ENCODE measurements around the gene EXOC6.
"Not testable (repeated sequence)": the region's sequence is repeated elsewhere in the genome, so short reads cannot be mapped to it uniquely, and the experiment has no call there.

Gene EXOC6

GRCh38 chr10:92957223-92958010, 109.1 kb downstream of the EXOC6 start:
- no peak for DNase-seq

GRCh38 chr10:92961638-92962037, 113.3 kb downstream of the EXOC6 start:
- no peak for DNase-seq

DNA sequence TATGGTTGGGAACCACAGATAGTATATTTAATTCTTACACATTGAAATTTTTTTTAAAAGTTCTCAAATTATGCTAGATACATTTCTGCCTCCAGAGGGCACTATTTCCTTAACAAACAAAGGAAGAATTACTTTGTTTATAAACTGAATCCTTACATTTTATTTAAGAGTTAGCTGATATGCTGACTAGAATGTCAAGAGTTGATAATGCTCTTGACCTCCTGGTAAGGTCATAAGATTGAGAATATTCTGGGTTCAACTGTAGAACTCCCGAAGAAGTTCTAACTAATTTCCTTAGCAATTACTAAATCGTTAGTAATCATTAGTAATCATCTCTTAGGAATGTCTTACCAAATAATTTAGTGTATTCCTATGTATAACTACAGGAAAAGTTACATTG, 117.0 kb downstream of the EXOC6 start:
- DNase-seq = no peak

DNA sequence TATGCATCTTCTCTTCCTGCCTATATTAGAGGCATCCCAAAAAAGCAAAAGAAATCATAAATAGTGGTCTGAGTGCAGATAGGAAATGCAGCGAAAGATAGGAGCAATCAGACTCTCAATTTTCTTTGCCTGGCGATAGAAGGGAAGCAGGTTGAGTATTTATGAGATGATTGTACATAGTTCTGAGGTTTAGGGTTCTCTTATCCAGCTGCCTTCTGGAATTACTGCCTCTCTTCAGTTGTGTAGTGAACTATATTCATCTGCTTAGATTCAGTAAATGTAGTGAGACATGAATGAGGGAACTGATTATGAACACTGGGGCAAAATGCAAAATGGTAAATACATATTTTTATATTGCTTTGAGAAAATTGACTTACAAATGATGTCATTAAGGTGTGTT, 119.3 kb downstream of the EXOC6 start:
- DNase-seq = no peak

- no peak for DNase-seq
Measured at GRCh38 chr10:92969151-92969550, 120.8 kb downstream of the EXOC6 start.

DNA sequence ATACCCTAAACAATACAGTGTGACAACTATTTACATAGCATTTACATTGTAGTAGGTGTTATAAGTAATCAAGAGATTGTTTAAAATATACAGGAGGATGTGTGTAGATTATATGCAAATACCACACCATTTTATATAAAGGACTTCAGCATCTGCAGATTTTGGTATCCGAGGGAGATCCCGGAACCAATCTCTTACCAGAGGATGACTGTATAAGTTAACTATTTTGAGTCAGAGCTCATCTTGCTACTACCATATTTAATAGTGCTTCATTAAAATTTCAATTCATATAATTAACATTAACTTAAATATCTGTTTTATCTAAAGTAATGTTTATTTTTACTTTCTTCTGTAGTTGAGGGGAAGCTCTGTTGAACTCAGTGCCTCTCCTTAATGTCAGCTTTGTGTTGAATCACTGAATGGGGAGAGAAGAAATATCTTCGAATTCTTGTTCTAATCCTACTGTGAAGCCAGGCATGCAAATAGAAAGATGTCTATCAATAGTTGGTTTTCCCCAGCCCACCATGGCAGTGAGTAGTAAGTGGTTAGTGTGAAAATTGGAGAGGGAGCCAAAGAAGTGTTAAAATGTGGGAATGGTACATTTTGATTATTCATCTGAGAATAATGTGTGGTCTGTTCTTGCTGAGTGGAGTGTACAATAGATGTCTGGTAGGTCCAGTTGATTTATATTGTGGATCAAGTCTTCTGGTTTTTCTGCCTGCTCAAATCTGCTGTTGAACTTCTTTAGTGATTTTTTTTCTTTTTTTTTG, 122.2 kb downstream of the EXOC6 start:
- DNase-seq = no peak

- no peak for DNase-seq
Measured at GRCh38 chr10:92972066-92972870, 123.9 kb downstream of the EXOC6 start.

GRCh38 chr10:92972886-92973285, 124.6 kb downstream of the EXOC6 start:
- no peak for DNase-seq

GRCh38 chr10:92976278-92976677, 128.0 kb downstream of the EXOC6 start:
- DNase-seq = not testable (repeated sequence)

DNA sequence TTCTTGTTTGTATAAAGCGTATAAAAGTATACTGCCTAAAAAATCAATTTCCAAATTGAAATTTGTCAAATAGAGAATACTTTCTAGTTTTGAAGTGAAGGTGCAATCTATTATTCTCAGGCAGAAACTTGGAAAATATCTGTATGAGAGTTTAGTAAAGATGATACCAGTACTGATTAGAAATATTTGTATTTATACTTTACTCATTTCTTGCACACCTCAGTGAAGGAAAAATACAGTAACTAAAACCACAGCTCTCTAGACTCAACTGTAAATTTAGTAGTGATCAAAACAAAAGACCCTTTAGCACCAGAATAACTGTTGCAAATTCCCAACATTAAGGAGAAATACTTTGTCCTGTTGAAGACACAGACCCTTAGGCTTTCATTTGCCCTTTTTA, 140.9 kb downstream of the EXOC6 start:
- DNase-seq = no peak

- DNase-seq = peak; percentile 37
Measured at GRCh38 chr10:92990615-92991014, 142.3 kb downstream of the EXOC6 start.

- DNase-seq = no peak
Measured at GRCh38 chr10:92991513-92991912, 143.2 kb downstream of the EXOC6 start.

- no peak for DNase-seq
Measured at GRCh38 chr10:92993699-92994272, 145.5 kb downstream of the EXOC6 start.

- no peak for DNase-seq
Measured at GRCh38 chr10:92995509-92995908, 147.2 kb downstream of the EXOC6 start.

DNA sequence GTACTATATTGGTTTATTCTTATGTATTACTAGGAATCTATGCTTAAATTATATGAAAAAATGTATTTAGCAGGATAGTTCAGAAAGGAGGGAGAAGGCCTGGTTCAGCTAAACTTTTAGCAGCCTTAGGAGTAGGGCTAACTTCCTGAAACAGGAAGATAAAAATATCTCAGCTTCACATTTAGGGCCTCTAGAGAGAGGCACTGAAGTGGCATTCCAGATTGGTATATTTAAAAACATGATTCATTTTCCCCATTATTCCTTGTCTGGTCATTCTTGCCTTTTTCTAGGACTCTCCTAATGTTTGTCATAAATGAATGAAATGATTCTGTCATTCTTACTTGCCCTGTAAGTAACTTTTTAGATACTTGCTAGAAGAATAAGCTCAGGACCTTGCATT, 149.3 kb downstream of the EXOC6 start:
- DNase-seq = no peak

DNA sequence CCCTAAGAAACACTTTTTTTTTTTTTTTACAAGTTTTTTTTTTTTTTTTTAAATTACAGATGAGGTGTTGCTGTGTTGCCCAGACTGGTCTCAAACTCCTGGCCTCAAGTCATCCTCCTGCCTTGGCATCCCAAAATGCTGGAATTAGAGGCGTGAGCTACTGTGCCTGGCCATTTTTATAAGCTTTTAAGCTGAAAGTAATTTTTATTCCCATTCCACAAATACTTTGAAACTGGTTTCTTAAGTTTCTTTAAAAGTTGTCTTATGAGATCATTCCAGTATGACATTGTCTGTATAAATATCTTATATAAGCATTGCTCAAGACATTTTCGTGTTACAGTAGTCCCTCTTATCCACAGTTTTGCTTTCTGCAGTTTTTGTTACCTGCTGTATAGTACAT, 150.9 kb downstream of the EXOC6 start:
- no peak for DNase-seq

DNA sequence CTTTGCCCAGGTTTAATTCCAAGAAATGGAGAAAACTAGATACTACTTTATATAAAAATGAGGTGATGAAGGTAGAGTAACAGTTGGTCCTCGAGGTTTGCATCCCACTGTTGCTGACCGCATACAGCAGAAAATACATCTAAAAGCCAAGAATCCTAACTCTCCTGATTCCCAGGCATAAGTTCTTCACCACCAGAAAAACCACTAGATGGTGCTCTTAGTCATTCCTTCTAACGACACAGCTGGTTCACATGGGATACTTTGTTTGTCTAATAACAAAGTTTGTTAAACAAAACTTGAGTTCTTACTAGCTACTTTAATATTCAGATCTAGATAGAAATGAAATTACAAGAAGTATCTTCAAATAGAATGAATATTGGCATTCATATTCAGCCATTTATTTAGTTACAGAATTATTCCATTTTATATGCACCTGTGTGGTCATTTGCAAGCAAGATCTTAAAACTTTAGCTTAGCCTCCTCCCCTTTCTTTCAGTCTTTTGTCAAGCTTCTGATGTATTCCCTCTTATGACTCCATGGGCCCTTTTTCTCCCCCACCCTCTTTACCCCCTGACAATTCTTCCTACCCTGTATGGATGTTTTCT, 158.2 kb downstream of the EXOC6 start:
- DNase-seq = no peak

DNA sequence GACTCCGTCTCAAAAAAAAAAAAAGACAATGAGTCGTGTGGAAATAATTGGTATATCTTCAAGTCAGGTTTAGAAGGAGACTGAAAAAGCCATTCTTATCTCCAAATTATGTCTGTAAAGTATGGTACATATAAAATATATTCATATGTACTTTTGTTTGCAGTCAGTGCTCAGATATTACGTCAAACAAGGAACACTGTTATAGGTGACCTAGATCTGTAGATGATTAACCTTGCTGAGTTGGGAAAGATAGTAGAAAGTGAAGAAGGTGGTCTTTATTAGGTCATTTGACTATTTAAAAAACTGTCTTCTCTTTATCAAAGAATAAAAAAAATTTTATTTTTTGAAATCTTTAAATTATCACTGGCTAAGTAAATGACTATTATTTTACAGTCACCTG, 167.4 kb downstream of the EXOC6 start:
- DNase-seq = no peak

- DNase-seq = no peak
Measured at GRCh38 chr10:93023013-93023650, 174.8 kb downstream of the EXOC6 start.

DNA sequence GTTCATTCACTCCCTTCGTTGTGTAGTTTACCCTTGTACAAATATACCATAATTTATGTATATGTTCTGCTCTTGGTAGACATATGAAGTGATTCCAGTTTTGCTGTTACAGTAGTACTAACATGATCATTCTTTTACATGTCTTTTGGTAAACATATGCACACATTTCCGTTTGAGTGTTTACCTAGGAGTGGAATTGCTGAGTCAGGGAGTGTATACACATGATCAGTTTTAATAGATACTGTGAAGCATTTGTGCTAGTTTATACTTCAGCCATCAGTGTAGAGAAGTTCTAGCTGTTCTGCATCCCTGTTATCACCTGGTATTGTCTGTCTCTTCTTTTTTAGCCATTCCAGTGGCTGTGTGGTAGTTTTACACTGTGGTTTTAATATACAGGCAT, 177.8 kb downstream of the EXOC6 start:
- no peak for DNase-seq

DNA sequence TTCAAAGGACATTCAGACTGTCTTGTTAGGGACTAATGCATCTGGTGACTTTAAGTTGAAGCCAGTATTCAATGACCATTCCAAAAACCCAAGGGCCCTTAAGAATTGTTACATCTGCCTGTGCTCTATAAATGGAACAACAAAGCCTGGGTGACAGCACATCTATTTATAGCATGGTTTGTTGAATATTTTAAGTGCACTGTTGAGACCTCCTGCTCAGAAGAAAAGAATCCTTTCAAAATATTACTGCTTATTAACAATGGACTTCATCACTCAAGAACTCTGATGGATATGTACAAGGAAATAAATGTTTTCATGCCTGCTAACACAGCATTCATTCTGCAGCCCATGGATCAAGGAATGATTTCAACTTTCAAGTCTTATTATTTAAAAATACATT, 179.2 kb downstream of the EXOC6 start:
- no peak for DNase-seq

DNA sequence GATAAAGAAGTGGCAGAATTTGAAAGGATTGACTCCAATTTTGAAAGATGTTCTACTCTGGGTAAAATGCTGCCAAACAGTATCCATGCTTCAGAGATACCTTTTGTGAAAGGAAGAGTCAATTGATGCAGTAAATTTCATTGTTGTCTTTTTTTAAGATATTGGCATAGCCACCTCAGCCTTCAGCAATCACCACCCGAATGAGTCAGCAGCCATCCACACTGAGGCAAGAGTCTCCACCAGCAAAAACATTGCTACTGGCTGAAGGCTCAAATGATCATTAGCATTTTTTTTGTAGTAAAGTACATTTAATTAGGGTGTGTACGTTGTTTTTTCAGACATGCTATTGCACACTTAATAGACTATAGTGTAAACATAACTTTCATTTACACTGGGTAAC, 180.6 kb downstream of the EXOC6 start:
- DNase-seq = no peak
